GM10847 (cell line): Measurements from ENCODE around the gene HTRA2.

ENCODE experiments used
- POLR2A ChIP-seq: IDR thresholded peaks from 2 replicates; pipeline ENCODE4 v1.6.1; 2011; ENCODE audit not compliant: insufficient read length; ENCODE audit errors: extremely low read depth

Gene HTRA2

DNA sequence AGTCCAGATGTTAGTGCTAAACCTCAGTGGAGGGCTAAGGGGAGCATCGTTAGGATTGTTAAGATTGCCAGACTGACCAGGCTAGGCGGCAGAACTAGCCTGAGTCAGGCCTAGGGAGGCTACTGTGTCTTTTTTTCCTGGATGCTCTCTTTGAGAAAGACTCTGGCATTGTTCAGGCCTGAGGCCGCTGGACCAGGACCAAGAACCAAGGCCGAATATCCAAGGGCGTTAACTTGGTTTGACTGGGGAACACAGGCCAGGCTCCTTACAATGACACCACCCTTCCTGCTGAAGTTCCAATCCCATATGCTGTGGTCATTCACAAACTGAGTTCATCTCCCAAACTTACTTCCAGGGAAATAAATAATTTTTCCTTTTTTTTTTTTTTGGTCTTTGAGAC, 10.6 kb downstream of the HTRA2 start:
- TF ChIP-seq POLR2A = no peak

DNA sequence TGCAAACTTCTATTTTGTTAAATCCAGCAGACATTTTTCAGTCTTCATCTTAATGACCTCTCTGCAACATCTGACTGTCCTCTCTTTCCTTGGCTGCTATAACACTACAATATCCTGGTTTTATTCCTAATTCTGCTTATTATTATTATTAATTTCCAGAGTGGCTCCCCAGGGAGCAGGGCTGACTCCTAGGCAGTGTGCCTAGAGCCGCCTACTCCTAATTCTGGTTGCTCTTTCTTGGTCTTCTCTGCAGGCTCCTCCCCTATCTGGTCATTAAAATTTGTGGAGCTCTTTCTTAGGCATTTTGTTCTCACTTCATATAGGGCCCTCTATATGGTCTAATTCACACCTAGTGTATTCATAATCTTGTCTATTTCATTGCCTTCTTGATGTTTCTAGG, 13.2 kb downstream of the HTRA2 start:
- no peak for TF ChIP-seq POLR2A

DNA sequence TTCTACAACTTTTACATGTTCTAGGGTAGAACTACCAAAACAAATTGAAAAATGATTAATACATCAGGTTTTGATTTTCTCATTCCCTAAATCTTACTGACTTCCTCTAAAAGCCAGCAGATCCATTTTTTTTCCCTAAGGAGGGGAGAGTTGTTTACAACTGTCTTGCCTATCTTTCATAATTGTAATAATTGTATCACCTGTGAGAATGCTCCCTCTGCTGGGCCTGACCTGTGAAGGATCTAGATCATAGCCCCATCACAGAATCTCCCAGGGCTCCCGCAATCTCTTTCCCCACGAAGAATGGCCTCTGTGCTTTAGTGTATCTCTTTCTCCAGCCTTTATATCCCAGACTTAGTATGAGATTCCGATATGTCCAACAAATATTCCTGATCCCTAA, 14.9 kb downstream of the HTRA2 start:
- TF ChIP-seq POLR2A = no peak

DNA sequence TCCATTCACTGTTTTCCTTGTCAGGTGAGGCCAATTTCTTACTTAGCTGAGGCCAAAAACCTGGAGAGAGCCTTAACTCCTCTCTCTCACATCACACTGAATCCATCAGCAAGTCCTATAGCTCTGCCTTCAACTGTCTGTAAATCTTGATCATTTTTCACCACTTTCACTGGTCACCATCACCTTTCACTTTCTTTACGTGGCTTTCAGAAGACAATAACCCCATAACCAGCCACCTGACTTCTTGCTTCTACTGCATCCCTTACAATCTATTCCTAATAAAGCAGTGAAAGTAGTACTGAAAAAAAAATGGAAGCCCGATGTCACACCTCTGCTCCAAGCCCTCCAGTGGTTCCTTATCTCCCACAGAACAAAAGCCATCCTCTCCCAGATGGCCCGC, 16.3 kb downstream of the HTRA2 start:
- no peak for TF ChIP-seq POLR2A

DNA sequence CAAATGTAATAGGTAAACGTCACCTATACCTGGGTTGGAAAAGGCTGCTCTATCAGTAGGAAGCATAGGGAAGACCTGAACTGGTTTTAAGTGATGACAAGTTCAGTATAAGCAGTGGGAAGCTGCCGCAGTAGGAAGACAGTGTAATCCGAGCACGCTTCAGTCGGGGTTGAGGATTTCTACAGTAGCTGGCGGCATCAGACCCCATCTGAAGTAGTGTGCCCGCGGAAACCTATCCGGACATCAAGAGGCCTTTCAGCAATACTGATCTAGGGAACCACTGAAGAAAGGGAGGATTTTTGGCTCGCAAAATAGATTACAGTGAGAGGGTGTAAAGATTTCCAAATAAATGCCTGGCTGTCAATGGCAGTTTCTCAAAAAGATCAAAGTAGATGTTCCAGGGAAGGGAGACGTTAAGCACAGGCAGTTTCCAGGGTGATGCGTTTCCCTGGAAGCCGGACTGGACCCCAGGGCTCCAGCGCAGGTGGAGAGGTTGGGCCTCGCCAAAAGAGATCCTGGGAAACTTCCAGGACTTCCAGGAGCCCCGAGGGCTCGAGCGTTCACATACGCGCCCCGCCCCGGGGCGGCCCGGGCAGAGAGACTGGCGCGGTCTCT, 18.7 kb downstream of the HTRA2 start:
- no peak for TF ChIP-seq POLR2A

DNA sequence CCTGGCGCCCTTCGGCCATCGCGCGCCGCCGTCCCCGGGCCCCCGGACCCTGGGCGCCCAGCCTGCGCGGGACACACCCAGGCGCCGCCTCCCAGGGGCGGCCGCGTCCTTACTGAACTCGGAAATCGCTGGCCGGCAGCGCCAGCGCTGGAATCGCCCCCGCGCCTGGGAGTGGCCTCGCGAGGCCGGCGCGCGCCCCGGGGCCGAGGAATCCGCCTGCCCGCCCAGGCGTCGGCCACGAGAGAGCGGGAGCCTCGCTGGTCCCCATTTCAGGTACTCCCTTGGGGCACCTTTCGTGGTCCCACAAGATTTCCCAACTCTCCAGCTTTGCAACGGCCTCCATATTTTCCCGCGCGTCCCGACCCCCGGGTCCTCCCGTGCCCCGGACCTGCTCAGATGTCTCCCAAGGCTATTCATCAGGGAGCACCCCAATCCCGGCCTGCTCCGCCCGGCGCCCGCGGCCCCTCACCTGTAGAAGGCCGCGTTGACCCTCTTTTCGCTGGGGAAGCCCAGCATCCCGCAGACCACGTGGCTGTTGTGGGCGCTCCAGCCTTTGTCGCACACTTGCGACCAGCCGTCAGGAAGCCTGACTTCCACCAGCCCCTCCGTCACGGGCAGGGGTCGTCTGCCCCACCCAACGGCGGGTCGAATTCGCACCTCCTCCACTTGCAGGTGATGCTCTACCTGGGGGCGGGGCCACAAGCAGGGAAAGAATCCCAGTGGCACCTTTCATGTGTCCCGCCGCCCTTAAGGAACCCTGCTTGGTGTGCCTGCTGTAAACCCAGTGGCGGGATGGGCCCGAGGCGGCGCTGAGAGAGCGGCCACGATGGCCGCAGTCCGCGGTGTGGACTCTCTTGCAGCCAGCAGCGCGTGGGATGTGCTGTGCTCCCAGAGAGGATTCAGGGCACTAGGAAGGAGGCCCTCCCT, 19.4 kb downstream of the HTRA2 start:
- TF ChIP-seq POLR2A = peak; percentile 24

DNA sequence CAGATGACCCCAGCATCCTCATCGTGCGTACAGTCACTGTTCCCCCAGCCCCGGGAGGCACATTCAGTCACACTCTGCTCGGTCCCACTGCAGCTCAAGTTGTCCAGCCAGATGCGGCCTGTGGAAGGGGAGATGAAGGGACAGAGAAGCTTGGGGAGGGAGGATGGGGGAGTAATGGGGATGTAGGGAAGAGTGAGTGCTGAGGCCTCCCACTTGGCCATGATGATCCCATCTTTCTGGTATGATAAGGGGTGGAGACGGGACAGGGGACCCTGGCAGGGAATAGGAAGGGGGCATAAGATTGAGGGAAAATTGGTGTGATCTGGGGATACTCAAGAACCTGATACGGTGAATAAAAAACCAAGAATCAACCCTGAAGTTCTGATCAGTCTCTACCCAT, 20.5 kb downstream of the HTRA2 start:
- TF ChIP-seq POLR2A = no peak

DNA sequence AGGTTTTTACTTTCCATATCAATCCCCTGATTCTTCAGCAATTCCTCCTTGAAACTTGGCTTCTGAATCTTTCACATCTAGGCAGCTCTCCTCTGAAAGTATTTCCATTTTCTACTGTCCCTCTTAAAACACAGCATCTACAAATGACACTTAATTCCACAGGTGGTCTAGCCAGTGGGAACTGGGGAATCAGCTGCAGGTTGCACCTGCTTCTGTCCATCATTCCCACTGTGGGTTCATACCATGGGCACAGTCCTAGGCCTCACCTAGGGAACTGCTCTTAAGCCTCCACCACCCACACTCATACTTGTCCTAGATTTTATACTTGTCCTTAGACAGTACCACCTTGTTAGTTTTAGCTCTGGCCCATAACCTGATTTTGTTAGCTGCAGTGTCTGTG, 21.8 kb downstream of the HTRA2 start:
- TF ChIP-seq POLR2A = no peak

DNA sequence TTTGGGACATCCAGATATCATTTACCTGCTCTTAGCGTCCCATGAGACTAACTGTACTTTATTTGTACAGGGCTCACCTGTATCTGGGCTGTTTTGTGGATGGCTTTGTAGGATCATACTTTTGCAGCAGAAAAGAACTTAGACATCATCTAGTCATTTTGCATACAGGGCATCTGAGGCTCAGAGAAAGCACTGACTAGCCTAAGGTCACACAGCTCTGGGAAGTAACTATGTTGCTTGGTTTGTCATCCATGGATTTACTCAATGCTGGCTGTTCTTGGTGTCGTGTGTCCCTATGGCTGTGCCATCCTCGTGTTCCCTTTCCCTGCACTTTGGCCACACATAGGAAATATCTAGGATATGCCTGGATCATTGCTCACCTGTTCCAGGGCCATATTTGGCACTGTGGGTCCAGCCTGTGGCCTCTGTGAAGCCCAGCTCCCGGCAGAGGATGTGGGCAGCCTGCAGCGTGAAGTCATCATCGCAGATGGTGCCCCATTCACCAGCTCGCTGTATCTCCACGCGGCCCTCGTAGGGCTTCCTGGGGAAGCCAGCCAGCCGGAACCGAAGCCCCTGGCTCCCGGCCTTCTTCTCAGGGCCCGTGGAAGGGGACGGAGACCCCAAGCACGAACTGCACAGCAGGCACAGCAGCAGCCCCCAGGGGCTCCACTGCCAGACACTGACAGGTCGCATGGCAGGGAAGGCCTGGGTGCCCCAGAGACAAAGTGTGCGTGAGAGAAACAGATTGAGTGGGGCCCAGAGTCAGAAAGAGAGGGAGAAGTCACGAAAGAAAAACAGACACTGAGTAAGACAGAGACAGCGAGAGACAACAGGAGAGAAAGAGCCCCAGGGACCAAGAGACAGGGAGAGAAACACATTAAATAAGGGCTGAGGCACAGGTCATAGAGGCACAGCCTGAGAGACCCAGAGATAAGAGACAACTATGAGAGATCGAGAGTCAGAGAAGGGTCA, 22.5 kb downstream of the HTRA2 start:
- TF ChIP-seq POLR2A = no peak

DNA sequence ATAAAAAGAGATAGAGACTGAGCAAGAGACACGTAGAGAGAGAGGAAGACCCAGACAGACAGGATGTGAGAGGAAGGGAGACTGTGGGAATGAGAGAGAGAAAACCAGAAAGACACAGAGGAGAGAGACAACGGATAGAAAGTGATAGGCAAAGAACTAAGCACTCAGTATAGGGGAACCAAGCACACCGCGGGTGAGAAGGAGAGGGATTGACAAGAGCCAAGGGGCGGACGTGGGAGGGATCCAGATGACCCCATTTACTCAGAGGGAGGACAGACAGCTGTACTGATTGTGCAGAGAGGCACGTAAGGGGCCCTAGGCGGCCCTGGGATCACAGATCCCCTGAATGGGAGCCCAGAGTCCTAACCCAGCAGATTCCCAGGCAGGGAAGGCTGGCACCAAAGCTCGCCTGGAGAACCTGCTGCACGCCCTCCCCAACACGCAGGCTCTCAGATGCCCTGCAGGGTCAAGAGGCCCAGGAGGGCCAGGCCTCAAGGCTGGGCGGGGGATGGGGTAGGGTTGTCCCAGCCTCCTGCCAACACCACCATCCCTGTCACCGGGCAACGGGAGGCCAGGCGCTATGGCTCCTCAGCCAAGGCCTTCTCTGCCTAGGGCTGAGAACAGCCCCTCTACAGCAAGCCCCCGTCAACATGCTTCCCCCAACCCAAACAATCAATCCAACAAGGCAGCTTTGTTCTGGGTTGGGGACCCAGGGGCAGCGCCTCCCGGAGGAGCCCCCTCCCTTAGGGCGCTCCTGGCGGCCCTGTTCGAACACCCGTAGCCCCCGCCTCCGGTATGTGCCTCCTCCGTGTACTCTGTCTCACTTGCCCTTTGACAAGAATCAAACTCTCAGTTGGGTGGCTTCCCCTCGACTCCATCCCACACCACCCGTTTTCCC, 23.4 kb downstream of the HTRA2 start:
- peak; percentile 21 for TF ChIP-seq POLR2A

DNA sequence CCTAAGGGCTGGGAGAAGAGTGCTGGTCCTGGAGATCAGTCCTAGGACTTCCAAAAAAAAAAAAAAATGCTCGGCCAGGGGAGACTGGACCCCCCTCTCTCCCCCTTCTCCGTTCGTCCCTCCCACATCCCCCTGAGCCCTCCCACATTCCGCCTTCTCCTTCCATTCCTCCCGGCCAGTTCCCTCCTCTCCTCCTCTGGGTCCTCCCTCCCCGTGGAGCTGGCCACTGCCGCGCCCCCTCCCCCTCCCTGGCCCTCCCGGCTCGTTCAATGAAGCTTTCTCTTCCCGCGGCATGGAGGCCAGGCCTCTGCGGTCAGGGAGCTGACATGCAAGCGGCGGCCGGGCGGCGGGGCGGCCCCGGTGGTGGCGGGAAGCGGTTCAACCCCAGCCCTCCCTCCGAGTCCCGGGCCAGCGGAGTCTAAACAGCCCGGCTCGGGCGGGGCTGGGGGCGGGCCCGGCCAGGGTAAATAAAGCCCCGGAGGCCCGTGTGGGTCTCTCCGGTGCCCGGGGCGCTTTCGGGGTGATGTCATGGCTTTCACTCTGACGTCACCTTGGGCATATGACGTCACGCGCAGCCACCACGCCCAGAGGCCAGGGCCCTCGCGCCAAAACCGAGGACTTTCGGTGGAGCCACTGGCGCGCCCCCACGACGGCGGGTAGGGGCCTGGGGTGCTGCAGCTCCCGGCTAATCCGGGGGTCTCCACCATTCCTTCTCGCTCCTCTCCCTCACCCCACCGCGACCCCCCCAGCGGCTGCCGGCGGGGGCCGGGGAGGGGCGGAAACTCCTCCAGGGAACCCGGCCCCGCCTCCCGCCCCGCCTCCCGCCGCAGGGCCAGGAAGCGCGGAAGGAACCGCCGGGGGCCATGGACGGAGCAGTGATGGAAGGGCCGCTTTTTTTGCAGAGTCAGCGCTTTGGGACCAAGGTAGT, 24.4 kb downstream of the HTRA2 start, which contains the start of the genes DOK1 and LOXL3:
Gene DOK1 (plus strand): TSS at position 829 of the 928 bp plus-strand sequence. CDS start 35 bp downstream, at position 864.
Gene LOXL3 (minus strand): TSS at position 51 of the 928 bp plus-strand sequence. CDS start 1,308 bp downstream, outside the sequence.
- no peak for TF ChIP-seq POLR2A

DNA sequence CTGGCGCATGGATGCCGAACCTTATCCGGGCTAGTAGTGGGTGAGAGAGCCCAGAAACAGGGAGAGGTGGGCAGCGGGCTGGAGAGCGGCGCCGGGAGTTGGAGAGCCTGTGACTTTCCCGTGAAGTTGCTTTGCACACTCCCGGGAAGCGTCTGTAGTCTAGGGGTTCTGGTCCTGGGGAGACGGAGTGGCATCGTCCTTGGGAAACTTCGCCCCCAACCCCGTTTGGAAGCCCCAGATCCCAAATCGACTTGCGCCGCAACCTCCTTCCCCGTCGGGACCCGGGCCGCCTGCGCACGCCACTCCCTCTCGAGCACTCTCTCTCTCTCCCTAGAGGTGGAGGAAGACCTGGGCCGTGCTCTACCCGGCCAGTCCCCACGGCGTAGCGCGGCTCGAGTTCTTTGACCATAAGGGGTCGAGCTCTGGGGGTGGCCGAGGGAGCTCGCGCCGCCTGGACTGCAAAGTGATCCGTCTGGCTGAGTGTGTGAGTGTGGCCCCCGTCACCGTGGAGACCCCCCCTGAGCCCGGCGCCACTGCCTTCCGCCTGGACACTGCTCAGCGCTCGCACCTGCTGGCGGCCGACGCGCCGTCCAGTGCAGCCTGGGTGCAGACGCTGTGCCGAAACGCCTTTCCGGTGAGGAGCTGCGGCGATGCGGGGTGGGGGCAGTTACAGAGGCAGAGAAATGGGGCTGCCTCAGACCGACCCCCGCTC, 25.2 kb downstream of the HTRA2 start:
- peak; percentile 21 for TF ChIP-seq POLR2A
